Measurements from ENCODE around the gene MSANTD1. TPM values are rescaled to one million over a fixed set of nuclear protein-coding genes. Genes with fewer than 3 reads are reported as not detected.

Gene MSANTD1
- total RNA-seq, 1 donor from 2014 or later: not detected

DNA sequence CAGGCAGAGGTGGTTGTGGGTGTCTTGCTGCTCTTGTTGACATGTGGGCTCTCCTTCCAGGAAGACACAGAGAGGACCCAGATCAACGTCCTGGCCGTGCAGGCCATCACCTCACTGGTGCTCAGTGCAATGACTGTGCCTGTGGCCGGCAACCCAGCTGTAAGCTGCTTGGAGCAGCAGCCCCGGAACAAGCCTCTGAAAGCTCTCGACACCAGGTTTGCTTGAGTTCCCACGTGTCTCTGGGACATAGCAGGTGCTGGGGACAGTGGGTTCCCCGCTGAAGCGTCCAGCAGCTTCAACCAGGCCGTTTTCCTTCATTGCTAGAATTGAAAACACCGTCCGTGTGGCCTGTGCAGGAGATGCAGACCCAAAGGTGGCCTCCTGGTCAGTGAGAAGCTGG lies 25.6 kb upstream of the MSANTD1 start:
- DNase-seq (ENCODE audit: low spot score in 2 of 2): no peak
- intact Hi-C loops (cut with DNase I): no loop called here
- H3K36me3 ChIP-seq: peaks cover 64 to 78% of the 10 kb centered on the region in 2 donors

DNA sequence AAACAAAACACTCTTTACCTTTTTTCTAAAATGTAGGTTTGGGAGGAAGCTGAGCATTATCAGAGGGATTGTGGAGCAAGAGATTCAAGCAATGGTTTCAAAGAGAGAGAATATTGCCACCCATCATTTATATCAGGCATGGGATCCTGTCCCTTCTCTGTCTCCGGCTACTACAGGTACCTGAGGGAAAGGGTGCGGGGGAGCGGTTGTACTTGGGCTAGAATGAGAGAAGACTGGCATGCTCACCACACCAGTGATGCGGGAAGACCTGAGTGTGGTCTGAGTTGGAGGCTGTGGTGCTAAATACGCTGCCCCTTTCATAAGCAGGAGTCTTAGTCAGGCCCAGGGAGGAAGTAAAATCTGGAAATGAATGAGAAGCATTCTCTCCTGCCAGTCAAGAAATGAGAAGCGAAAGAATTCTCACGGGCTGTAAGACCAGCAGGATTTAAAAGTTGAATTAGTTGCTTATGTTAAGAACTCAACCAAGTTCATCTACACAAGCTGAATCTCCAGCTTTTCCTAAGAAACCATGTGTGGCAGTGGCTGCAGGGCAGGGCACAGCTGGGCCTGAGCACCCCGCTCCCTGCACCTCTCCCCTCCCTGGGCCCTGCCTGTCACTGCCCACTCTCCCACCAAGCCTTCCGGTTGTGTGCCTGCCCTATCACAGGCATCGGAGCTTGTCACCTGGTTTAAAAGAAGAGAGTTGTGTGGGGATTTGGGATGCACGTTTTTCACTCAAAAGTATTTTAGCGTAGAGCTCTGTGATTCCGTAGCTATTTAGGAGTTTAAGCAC lies 24.8 kb upstream of the MSANTD1 start:
- no peaks in the 10 kb centered on the region for H3K27me3 ChIP-seq
- no peaks in the 10 kb centered on the region for H3K9me3 ChIP-seq
- no peak overlapping the region for H3K27ac ChIP-seq
- intact Hi-C loops (cut with DNase I): no loop called here
- peaks cover 66 to 78% of the 10 kb centered on the region in 2 donors for H3K36me3 ChIP-seq
- no peaks in the 10 kb centered on the region for H3K4me1 ChIP-seq
- no peak overlapping the region for H3K4me3 ChIP-seq
- TF ChIP-seq CTCF (IDR thresholded peaks at IDR 0.05): no peak
- DNase-seq (ENCODE audit: low spot score in 2 of 2): no peak

More for the DNA sequence above, 25.6 kb upstream of the MSANTD1 start:
- H3K9me3 ChIP-seq: no peaks in the 10 kb centered on the region
- H3K27me3 ChIP-seq: no peaks in the 10 kb centered on the region
- no peak overlapping the region for H3K4me3 ChIP-seq
- TF ChIP-seq CTCF (IDR thresholded peaks at IDR 0.05): no peak
- H3K4me1 ChIP-seq: no peaks in the 10 kb centered on the region
- H3K27ac ChIP-seq: no peak overlapping the region

DNA sequence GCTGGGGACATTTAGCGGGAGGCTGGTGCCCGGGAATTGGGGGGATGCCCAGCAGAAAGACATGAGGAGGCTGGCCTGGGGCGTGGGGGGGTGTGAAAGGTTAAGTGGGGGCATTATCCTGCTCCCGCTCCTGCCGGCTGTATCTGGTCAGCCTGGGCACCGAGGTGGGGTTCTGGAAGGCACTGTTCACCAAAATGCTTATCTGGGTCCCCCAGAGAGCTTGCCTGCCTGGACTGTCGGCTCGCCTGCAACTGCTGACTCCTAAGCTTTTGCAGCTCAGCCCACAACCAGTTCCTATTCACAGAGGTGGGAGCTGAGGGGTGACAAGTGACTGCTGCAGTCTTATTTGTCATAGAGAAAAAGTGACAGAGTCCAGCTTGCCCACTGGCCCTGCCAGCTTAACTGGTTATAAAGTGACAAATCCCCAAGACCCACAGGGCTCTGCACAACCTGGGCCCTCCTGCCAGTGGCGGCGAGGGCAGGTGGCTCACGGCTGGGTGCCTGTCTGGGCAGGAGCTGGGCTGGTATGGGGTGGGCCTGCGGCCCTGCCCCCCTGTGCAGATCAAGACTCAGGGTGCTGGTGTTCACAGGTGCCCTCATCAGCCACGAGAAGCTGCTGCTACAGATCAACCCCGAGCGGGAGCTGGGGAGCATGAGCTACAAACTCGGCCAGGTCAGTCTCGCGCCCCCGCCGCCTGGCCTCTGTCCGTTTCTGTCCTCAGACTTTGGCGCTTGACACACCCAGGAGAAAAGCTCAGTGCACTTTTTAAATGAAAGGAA lies 23.7 kb upstream of the MSANTD1 start:
- Histone ChIP-seq H3K4me1 (no peaks in the 10 kb centered on the region), H3K27ac (no peak overlapping the region), H3K27me3 (no peaks in the 10 kb centered on the region), H3K36me3 (peaks cover 67 to 78% of the 10 kb centered on the region in 2 donors), H3K9me3 (no peaks in the 10 kb centered on the region), H3K4me3 (no peak overlapping the region)
- intact Hi-C loops (cut with DNase I): no loop called here
- no peak for DNase-seq (ENCODE audit: low spot score in 2 of 2)
- TF ChIP-seq CTCF (IDR thresholded peaks at IDR 0.05): no peak

- no peaks in the 10 kb centered on the region for H3K27me3 ChIP-seq
- no peak for TF ChIP-seq CTCF (IDR thresholded peaks at IDR 0.05)
- H3K4me1 ChIP-seq: no peaks in the 10 kb centered on the region
- peaks cover 72 to 79% of the 10 kb centered on the region in 2 donors for H3K36me3 ChIP-seq
- no peaks in the 10 kb centered on the region for H3K9me3 ChIP-seq
- no peak for DNase-seq (ENCODE audit: low spot score in 2 of 2)
- H3K4me3 ChIP-seq: no peak overlapping the region
- H3K27ac ChIP-seq: peak overlapping the region in 1 of 2 donors; percentile 2
- intact Hi-C loops (cut with DNase I): no loop called here
Observed at GRCh38 chr4:3225936-3226335, 23.0 kb upstream of the MSANTD1 start.

GRCh38 chr4:3226467-3226866 lies 22.5 kb upstream of the MSANTD1 start:
- no peaks in the 10 kb centered on the region for H3K27me3 ChIP-seq
- intact Hi-C loops (cut with DNase I): no loop called here
- peak overlapping the region in 1 of 2 donors; percentile 2 for H3K27ac ChIP-seq
- TF ChIP-seq CTCF (IDR thresholded peaks at IDR 0.05): no peak
- DNase-seq (ENCODE audit: low spot score in 2 of 2): no peak
- no peak overlapping the region for H3K4me3 ChIP-seq
- no peaks in the 10 kb centered on the region for H3K9me3 ChIP-seq
- H3K36me3 ChIP-seq: peaks cover 78 to 80% of the 10 kb centered on the region in 2 donors
- no peaks in the 10 kb centered on the region for H3K4me1 ChIP-seq
